WERI-Rb-1 (cell line): ENCODE measurements around the gene NPAS3.

Source experiments
- DNase-seq: peaks from one replicate; pipeline ENCODE4 v3.0.0-alpha.2; 2020
- H3K27ac ChIP-seq: fragments of 250-450 bp; sonication (Bioruptor Pico); 2 replicates; pipeline ENCODE4 v1.5.1; 2020; ENCODE audit warnings: mild to moderate bottlenecking, moderate library complexity
- H3K27me3 ChIP-seq: fragments of 250-450 bp; sonication (Bioruptor Pico); 2 replicates; pipeline ENCODE4 v1.5.1; 2021; ENCODE audit warnings: mild to moderate bottlenecking, low read depth, moderate library complexity; ENCODE audit not compliant: insufficient read depth, severe bottlenecking
- H3K36me3 ChIP-seq: fragments of 250-450 bp; sonication (Bioruptor Pico); 2 replicates; pipeline ENCODE4 v1.5.1; 2020; ENCODE audit warnings: mild to moderate bottlenecking, moderate library complexity
- H3K4me3 ChIP-seq: 2 replicates; pipeline ENCODE4 v1.5.1; 2011; ENCODE audit warnings: low read depth, mild to moderate bottlenecking, control low read depth, low read length
- H3K9me3 ChIP-seq: fragments of 250-450 bp; sonication (Bioruptor Pico); 2 replicates; pipeline ENCODE4 v1.5.1; 2021; ENCODE audit warnings: mild to moderate bottlenecking, moderate library complexity; ENCODE audit not compliant: severe bottlenecking
- CTCF ChIP-seq: IDR thresholded peaks from 2 replicates; pipeline ENCODE4 v1.5.1; 2011; ENCODE audit warnings: low read depth, mild to moderate bottlenecking, control low read depth, inconsistent platforms, low read length

The NPAS3 gene

GRCh38 chr14:32947792-32948191 lies 9.1 kb downstream of the NPAS3 start:
- Histone ChIP-seq H3K27ac (no peak overlapping the region), H3K27me3 (no peaks in the 10 kb centered on the region), H3K9me3 (no peaks in the 10 kb centered on the region), H3K4me3 (no peak overlapping the region), H3K36me3 (no peaks in the 10 kb centered on the region)
- no peak for DNase-seq
- no peak for TF ChIP-seq CTCF

DNA sequence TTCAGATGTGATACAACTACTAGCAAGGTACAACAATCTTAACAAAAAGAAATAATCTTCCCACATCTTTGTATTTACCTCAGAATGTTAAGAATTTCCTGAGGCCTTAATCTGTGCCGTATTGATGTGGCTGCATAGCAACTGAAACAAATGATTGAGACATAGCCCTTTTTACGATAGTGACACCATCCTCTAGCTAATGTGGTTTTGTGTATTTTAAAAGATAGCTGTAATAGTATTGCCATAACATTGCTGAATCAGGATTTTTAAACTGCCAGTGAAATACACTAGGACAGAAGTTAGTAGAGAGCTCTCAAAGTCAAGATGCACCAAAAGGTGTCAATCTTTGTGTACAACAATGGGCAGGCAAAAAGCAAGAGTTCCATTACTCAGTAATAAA lies 11.9 kb downstream of the NPAS3 start:
- no peak for DNase-seq
- Histone ChIP-seq H3K27ac (no peak overlapping the region), H3K4me3 (no peak overlapping the region), H3K27me3 (no peaks in the 10 kb centered on the region), H3K9me3 (no peaks in the 10 kb centered on the region), H3K36me3 (no peaks in the 10 kb centered on the region)
- no peak for TF ChIP-seq CTCF

DNA sequence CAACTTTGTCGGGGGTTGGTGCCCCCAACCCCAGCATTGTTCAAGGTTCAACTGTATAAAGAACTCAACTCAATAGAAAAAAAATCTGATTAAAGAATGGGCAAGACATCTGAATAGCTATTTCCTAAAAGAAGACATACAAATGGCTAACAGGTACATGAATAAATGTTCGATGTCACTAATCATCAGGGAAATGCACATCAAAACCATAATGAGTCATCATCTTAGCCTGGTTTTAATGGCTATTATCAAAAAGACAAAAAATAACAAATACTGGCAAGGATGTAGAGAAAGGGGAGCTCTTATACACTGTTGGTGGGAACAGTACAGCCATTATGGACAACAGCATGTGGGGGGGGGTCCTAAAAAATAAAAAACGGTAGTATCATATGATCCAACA lies 28.7 kb downstream of the NPAS3 start:
- no peak overlapping the region for H3K4me3 ChIP-seq
- no peaks in the 10 kb centered on the region for H3K9me3 ChIP-seq
- no peak for TF ChIP-seq CTCF
- DNase-seq = no peak
- no peaks in the 10 kb centered on the region for H3K36me3 ChIP-seq
- H3K27me3 ChIP-seq = no peaks in the 10 kb centered on the region
- no peak overlapping the region for H3K27ac ChIP-seq

- no peaks in the 10 kb centered on the region for H3K36me3 ChIP-seq
- no peak overlapping the region for H3K27ac ChIP-seq
- H3K9me3 ChIP-seq = no peaks in the 10 kb centered on the region
- DNase-seq = no peak
- no peak overlapping the region for H3K4me3 ChIP-seq
- H3K27me3 ChIP-seq = no peaks in the 10 kb centered on the region
- no peak for TF ChIP-seq CTCF
These were observed 30.4 kb downstream of the NPAS3 start for GRCh38 chr14:32968972-32969544.

DNA sequence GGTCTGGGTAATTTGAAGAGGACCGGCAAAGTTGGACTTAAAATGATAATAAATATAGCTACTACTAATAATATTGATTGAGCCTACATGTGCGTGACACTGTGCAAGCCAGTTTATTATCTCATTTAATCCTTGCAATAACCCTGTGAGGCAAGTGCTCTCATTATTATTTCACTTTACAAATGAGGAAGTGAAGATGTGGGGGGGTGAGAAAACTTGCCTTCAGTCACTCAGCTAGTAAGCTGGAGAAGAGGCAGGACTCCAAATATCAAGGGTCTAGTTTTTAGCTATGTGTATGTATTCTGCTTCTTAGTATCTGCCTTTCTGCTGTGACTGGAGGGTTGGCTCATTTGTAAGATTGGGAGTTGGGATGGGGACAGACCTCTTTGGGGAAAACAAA lies 39.2 kb downstream of the NPAS3 start:
- DNase-seq = no peak
- no peaks in the 10 kb centered on the region for H3K36me3 ChIP-seq
- no peak overlapping the region for H3K4me3 ChIP-seq
- no peak for TF ChIP-seq CTCF
- H3K27me3 ChIP-seq = no peaks in the 10 kb centered on the region
- H3K9me3 ChIP-seq = no peaks in the 10 kb centered on the region
- H3K27ac ChIP-seq = no peak overlapping the region

- H3K36me3 ChIP-seq = no peaks in the 10 kb centered on the region
- DNase-seq = no peak
- H3K27ac ChIP-seq = no peak overlapping the region
- no peak overlapping the region for H3K4me3 ChIP-seq
- no peak for TF ChIP-seq CTCF
- H3K9me3 ChIP-seq = no peaks in the 10 kb centered on the region
- no peaks in the 10 kb centered on the region for H3K27me3 ChIP-seq
These were observed 40.1 kb downstream of the NPAS3 start for GRCh38 chr14:32978691-32979255.
